GM21381 (cell line): Measurements from ENCODE around the gene ADNP.
A peak's percentile ranks its signal among the peaks of the same experiment; 100 is the strongest.

Experiments used
- ATAC-seq: cut with Tn5 transposase; IDR thresholded peaks from one replicate; pipeline ENCODE4 v1.9.1; 2021; ENCODE audit warnings: mild to moderate bottlenecking, moderate library complexity; ENCODE audit not compliant: unreplicated experiment

The ADNP gene

GRCh38 chr20:50932691-50933280 is 1.5 kb upstream of the ADNP start:
- no peak for ATAC-seq

- ATAC-seq, result no peak
Measured at GRCh38 chr20:50932016-50932485, 814 bp upstream of the ADNP start.

GRCh38 chr20:50930976-50931305 is 296 bp downstream of the ADNP start:
- peak; percentile 21 for ATAC-seq

GRCh38 chr20:50930139-50930975 is 880 bp downstream of the ADNP start:
- ATAC-seq, result peak; percentile 9

- peak; percentile 49 for ATAC-seq
Measured at GRCh38 chr20:50929299-50930138, 1.7 kb downstream of the ADNP start.

- no peak for ATAC-seq
Measured at GRCh38 chr20:50928469-50928868, 2.8 kb downstream of the ADNP start.

- no peak for ATAC-seq
Measured at GRCh38 chr20:50926530-50926929, 4.7 kb downstream of the ADNP start.

- no peak for ATAC-seq
Measured at GRCh38 chr20:50924261-50924920, 6.8 kb downstream of the ADNP start.

- no peak for ATAC-seq
Measured at GRCh38 chr20:50921803-50922501, 9.3 kb downstream of the ADNP start.

- no peak for ATAC-seq
Measured at GRCh38 chr20:50920997-50921396, 10.2 kb downstream of the ADNP start.

- no peak for ATAC-seq
Measured at GRCh38 chr20:50919567-50919966, 11.7 kb downstream of the ADNP start.

- ATAC-seq, result no peak
Measured at GRCh38 chr20:50918403-50918802, 12.8 kb downstream of the ADNP start.

GRCh38 chr20:50916934-50917333 is 14.3 kb downstream of the ADNP start:
- no peak for ATAC-seq

GRCh38 chr20:50916257-50916656 is 15.0 kb downstream of the ADNP start:
- ATAC-seq, result no peak

GRCh38 chr20:50915424-50915823 is 15.8 kb downstream of the ADNP start:
- no peak for ATAC-seq

- no peak for ATAC-seq
Measured at GRCh38 chr20:50913690-50914375, 17.4 kb downstream of the ADNP start.

- peak; percentile 60 for ATAC-seq
Measured at GRCh38 chr20:50911716-50912115, 19.5 kb downstream of the ADNP start.

GRCh38 chr20:50911030-50911429 is 20.2 kb downstream of the ADNP start:
- ATAC-seq, result peak; percentile 22

- ATAC-seq, result no peak
Measured at GRCh38 chr20:50909413-50909812, 21.8 kb downstream of the ADNP start.

GRCh38 chr20:50904067-50904570 is 27.1 kb downstream of the ADNP start:
- no peak for ATAC-seq
